PC-9 (cell line): ENCODE measurements around the gene CDH13. TPM values are rescaled to one million over a fixed set of nuclear protein-coding genes. Genes with fewer than 3 reads are reported as not detected.

ENCODE experiments used
- BruUV-seq: library from RNA; stranded (reverse); fragments of 400-500 nt; replicated peaks from 2 replicates; lab custom pipeline; 2021; lab: Mats Ljungman, UMichigan
- CTCF ChIA-PET: fragments of 300-600 bp; sonication (Branson Sonifier 250); formaldehyde crosslinking; loops from one replicate; lab custom pipeline; 2022; ENCODE audit warnings: antibody characterized with exemption; lab: Charles Lee
- POLR2A ChIA-PET: fragments of 300-600 bp; sonication (Branson Sonifier 250); formaldehyde crosslinking; loops from one replicate; lab custom pipeline; 2022; ENCODE audit warnings: antibody characterized with exemption; ENCODE audit not compliant: unreplicated experiment; lab: Charles Lee
- DNase-seq, 2 experiments: peaks; one replicate each; pipeline versions ENCODE4 v3.0.0 to v3.0.0-alpha.2; 2015 to 2022; ENCODE audit warnings: mixed read lengths in 1 of 2
- H2AFZ ChIP-seq: fragments of 200-600 bp; sonication (generic); 2 replicates; pipeline ENCODE4 v1.8.1; 2017; ENCODE audit warnings: antibody characterized with exemption
- H3F3A ChIP-seq: fragments of 200-600 bp; sonication (generic); 2 replicates; pipeline ENCODE4 v1.8.1; 2017; ENCODE audit warnings: antibody characterized with exemption, mild to moderate bottlenecking, low read depth; ENCODE audit not compliant: insufficient read depth
- H3K27ac ChIP-seq: fragments of 200-600 bp; sonication (generic); 2 replicates; pipeline ENCODE4 v1.6.1; 2016; ENCODE audit warnings: mixed run types
- H3K27me3 ChIP-seq: fragments of 200-600 bp; sonication (generic); 2 replicates; pipeline ENCODE4 v1.6.1; 2016; ENCODE audit warnings: low read depth, mixed run types; ENCODE audit not compliant: insufficient read depth
- H3K36me3 ChIP-seq: fragments of 200-600 bp; sonication (generic); 2 replicates; pipeline ENCODE4 v1.6.1; 2016; ENCODE audit warnings: low read depth, mixed run types
- H3K4me1 ChIP-seq: fragments of 200-600 bp; sonication (generic); replicated peaks from 2 replicates; pipeline ENCODE4 v1.6.1; 2016; ENCODE audit warnings: mixed run types; ENCODE audit not compliant: insufficient read depth
- H3K4me2 ChIP-seq: fragments of 200-600 bp; sonication (generic); 2 replicates; pipeline ENCODE4 v1.6.1; 2017; ENCODE audit warnings: mixed run types
- H3K4me3 ChIP-seq: fragments of 200-600 bp; sonication (generic); 2 replicates; pipeline ENCODE4 v1.6.1; 2016; ENCODE audit warnings: mixed run types
- H3K79me2 ChIP-seq: fragments of 200-600 bp; sonication (generic); 2 replicates; pipeline ENCODE4 v1.6.1; 2017; ENCODE audit warnings: low read depth, mixed run types
- H3K9me2 ChIP-seq: fragments of 200-600 bp; sonication (generic); 2 replicates; pipeline ENCODE4 v1.8.1; 2017; ENCODE audit warnings: mild to moderate bottlenecking; ENCODE audit not compliant: insufficient read depth
- H3K9me3 ChIP-seq: fragments of 200-600 bp; sonication (generic); 2 replicates; pipeline ENCODE4 v1.8.1; 2016; ENCODE audit warnings: low read depth; ENCODE audit not compliant: insufficient read depth
- H4K20me1 ChIP-seq: fragments of 200-600 bp; sonication (generic); 2 replicates; pipeline ENCODE4 v1.8.1; 2017; ENCODE audit not compliant: insufficient read depth
- EZH2 ChIP-seq: fragments of 200-600 bp; sonication (generic); IDR thresholded peaks from 2 replicates; pipeline ENCODE4 v1.8.0; 2017; ENCODE audit warnings: antibody characterized with exemption, low read depth
- intact Hi-C: fragments of 100-400 bp; cut with micrococcal nuclease; formaldehyde crosslinking; loops from one replicate; pipeline ENCODE4 v1.10.0; 2022; ENCODE audit not compliant: unreplicated experiment
- total RNA-seq: library from RNA; stranded (reverse); gene quantifications from 2 replicates; pipeline ENCODE4 v1.2.3, GENCODE V29; 2021
- TF ChIP-seq, protein P1 (sequence below): fragments of 200-600 bp; sonication (generic); conservative IDR thresholded peaks from 2 replicates; pipeline ENCODE4 v1.6.1; 2017; ENCODE audit warnings: mixed run types, antibody characterized with exemption, mild to moderate bottlenecking, moderate library complexity

The CDH13 gene
- total RNA-seq, 1 experiment from 2014 or later, result 0.24 TPM

DNA sequence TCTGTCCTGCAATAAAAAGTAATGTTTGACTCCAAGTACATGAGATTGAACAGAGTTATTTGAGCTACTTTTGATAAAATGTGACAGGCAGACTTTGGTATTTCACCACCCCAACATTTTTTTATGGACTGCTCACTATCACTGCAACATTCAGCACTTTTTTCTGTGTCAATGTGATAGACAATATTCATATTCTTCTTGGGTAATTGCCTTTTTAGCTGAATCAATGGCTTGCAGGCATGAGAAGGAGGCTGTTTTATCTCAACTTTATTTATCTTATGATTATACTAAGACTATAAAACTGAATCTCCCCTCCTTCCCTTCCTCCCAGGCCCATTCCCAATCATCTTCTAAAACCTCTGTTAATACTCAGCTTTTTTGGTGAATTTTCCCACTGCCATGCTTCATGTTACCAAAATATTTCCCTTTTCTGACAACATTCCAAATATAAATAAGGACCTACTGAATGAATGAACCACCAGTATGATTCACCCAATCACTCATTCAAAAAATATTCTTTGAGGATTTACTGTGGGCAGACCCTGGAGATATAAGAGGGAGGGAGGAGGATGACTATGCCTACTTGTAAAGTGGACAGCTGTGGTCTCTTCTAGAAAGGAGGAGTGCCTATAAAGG is 67.6 kb downstream of the CDH13 start:
- ChIA-PET POLR2A (no interaction called here), CTCF (no interaction called here)
- Histone ChIP-seq H4K20me1 (no peaks in the 10 kb centered on the region), H3K9me2 (no peaks in the 10 kb centered on the region), H2AFZ (no peak overlapping the region), H3K27me3 (no peaks in the 10 kb centered on the region), H3K4me2 (no peak overlapping the region), H3K4me3 (no peak overlapping the region), H3K27ac (no peak overlapping the region), H3K4me1 (no peaks in the 10 kb centered on the region), H3K9me3 (no peaks in the 10 kb centered on the region), H3K79me2 (no peaks in the 10 kb centered on the region), H3F3A (no peaks in the 10 kb centered on the region), H3K36me3 (no peaks in the 10 kb centered on the region)
- DNase-seq, result no peak
- no TSS peak for BruUV-seq
- TF ChIP-seq EZH2, result no peak
- TF ChIP-seq, protein P1, sequence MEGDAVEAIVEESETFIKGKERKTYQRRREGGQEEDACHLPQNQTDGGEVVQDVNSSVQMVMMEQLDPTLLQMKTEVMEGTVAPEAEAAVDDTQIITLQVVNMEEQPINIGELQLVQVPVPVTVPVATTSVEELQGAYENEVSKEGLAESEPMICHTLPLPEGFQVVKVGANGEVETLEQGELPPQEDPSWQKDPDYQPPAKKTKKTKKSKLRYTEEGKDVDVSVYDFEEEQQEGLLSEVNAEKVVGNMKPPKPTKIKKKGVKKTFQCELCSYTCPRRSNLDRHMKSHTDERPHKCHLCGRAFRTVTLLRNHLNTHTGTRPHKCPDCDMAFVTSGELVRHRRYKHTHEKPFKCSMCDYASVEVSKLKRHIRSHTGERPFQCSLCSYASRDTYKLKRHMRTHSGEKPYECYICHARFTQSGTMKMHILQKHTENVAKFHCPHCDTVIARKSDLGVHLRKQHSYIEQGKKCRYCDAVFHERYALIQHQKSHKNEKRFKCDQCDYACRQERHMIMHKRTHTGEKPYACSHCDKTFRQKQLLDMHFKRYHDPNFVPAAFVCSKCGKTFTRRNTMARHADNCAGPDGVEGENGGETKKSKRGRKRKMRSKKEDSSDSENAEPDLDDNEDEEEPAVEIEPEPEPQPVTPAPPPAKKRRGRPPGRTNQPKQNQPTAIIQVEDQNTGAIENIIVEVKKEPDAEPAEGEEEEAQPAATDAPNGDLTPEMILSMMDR, result no peak
- intact Hi-C loops, result no loop called here

DNA sequence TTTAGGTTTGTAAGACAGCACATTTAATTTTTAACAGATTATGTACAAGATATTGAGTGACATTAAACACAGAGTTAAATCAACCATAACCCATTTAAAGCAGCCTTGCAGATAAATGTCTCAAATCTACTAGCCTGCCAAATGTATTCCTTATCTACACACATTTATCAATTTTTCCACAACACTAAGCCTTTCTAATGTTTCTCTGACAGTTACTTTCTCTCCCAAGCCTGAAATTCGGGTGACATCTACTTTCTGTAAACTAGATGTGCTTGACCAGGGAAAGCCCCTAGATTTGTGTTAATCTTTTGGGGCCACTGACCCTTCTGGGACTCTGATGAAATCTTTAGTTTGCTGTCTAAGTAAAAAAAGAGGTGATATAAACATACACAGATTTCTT is 69.0 kb downstream of the CDH13 start:
- Histone ChIP-seq H4K20me1 (no peaks in the 10 kb centered on the region), H3F3A (no peaks in the 10 kb centered on the region), H3K4me2 (no peak overlapping the region), H3K4me3 (no peak overlapping the region), H3K79me2 (no peaks in the 10 kb centered on the region), H3K4me1 (no peaks in the 10 kb centered on the region), H2AFZ (no peak overlapping the region), H3K27me3 (no peaks in the 10 kb centered on the region), H3K36me3 (no peaks in the 10 kb centered on the region), H3K27ac (no peak overlapping the region), H3K9me2 (no peaks in the 10 kb centered on the region), H3K9me3 (no peaks in the 10 kb centered on the region)
- no peak for DNase-seq
- TF ChIP-seq, protein P1, result no peak
- no peak for TF ChIP-seq EZH2
- CTCF ChIA-PET, result no interaction called here
- no TSS peak for BruUV-seq
- intact Hi-C loops, result no loop called here
- POLR2A ChIA-PET, result no interaction called here

DNA sequence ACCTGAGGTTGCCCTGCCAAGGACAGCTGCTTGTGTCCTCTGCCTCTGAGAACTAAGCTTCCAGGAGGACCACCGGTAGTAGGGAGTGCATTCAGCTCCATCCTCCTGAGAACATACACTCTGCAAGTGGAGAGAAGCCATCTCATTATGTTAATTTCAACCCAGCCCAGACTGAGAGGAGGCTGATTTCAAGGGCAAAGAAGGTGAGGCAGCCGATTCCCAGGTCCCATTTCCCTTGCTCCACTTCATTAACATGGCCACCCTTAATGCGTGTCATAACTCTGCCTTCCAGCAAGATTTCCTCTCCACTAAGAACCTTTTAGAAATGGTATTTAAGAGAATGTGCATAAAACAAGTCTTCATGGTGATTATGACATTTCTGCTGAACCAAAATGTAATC is 72.5 kb downstream of the CDH13 start:
- Histone ChIP-seq H2AFZ (no peak overlapping the region), H3K27me3 (no peaks in the 10 kb centered on the region), H3K4me3 (no peak overlapping the region), H3K36me3 (no peaks in the 10 kb centered on the region), H3F3A (no peaks in the 10 kb centered on the region), H4K20me1 (no peaks in the 10 kb centered on the region), H3K4me2 (no peak overlapping the region), H3K79me2 (no peaks in the 10 kb centered on the region), H3K4me1 (no peaks in the 10 kb centered on the region), H3K27ac (peak overlapping the region; percentile 29), H3K9me3 (no peaks in the 10 kb centered on the region), H3K9me2 (no peaks in the 10 kb centered on the region)
- no TSS peak for BruUV-seq
- TF ChIP-seq, protein P1, result no peak
- TF ChIP-seq EZH2, result no peak
- intact Hi-C loops, result no loop called here
- no peak for DNase-seq
- ChIA-PET CTCF (interaction anchor here (0.7 kb wide), 1 partner anchor 97 kb away, joined by 3 read pairs; no protein-coding TSS in a partner anchor), POLR2A (no interaction called here)
